ENCODE data around the gene COL12A1.
"Not testable (repeated sequence)": the region's sequence is repeated elsewhere in the genome, so short reads cannot be mapped to it uniquely, and the experiment has no call there.

The COL12A1 gene

DNA sequence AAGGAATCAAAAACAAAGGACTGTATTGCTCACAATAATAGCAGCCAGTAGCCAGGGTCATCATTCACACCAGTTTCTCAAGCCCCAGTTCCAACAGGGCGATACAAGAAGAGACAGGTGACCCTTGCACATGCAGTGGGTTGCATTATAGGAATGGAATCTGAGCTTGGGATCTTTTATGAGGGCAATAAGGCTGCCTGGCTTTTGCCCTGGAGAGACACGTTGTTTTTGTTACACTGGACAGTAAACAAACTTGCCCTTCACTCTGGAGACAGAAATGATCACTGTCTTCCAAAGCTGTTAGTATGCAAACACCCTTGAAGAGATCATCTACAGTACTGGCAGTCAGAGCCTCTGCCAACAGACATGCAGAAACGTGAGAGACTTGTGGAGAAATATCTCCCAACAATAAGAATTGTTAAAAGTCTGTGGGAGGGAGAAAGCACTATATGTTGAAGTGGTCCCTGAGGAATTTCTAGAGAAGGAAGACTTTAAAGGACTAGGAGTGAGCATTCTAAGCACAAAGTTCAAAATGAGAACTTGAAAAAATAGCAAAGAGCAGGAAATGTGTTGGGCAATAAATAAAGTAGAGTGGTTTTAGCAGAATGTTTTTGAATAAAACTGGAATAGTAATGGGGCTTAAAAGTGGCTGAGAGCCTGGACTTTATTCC, 6.2 kb upstream of the COL12A1 start:
- DNase-seq = no peak

DNA sequence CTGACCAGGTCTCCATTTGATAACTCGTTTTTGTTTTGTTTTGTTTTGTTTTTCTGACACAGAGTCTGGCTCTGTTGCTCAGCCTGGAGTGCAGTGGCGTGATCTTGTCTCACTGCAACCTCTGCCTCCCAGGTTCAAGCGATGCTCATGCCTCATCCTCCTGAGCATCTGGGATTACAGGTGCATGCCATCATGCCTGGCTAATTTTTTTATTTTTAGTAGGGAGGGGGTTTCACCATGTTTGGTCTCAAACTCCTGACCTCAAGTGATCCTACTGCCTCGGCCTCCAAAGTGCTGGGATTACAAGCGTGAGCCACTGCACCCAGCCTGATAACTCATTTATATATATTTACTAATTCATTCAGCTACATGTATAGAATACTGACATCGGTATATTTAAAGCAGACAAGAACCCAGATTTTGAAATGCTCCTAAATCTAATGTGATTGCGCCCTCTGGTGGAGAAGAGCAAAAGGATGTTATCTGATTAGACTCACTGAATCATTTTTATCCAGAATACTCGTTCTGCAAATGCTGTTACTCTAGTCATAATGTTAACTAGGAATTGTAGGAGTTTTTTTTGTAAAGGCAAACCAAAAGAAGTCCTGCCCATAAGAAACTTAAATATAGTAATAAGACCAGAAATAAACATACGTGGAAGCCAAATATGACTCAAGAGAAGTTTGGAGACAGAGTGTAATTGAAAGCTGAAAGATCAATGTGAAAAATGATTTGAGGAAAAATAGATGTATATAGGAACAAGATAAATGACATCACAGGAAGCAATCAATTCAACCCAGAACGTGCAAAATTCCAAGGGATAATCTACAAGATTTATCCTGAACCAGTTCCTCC, 5.3 kb upstream of the COL12A1 start:
- no peak for DNase-seq

DNA sequence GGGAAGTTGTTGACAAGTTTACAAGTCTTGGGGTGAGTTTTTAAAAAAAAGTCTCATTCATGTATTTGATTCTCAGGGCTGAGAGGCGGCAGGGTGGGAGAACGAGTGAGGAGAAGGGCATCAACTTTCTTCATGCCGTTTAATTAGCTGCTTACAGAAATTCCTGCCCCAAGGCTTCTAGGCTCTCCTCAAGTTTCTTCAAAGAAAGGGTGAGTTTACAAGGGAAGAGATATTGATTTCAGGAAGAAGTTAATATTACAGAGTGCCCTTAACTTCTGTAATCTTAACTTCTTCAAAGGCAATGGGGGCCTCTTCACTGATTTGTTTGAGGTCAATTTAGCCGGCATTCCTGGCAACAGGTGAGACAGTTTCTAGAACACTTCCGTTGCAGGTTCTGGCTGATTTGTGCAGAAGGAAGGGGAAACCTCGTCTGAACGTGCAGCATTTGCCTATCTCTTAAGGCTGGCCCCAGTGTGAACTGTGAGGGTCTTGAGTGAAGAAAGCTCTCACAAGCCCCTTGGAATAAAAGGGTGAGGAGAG, 3.4 kb upstream of the COL12A1 start:
- DNase-seq = no peak

GRCh38 chr6:75208298-75209183, 2.7 kb upstream of the COL12A1 start:
- DNase-seq = peak; percentile 74

DNA sequence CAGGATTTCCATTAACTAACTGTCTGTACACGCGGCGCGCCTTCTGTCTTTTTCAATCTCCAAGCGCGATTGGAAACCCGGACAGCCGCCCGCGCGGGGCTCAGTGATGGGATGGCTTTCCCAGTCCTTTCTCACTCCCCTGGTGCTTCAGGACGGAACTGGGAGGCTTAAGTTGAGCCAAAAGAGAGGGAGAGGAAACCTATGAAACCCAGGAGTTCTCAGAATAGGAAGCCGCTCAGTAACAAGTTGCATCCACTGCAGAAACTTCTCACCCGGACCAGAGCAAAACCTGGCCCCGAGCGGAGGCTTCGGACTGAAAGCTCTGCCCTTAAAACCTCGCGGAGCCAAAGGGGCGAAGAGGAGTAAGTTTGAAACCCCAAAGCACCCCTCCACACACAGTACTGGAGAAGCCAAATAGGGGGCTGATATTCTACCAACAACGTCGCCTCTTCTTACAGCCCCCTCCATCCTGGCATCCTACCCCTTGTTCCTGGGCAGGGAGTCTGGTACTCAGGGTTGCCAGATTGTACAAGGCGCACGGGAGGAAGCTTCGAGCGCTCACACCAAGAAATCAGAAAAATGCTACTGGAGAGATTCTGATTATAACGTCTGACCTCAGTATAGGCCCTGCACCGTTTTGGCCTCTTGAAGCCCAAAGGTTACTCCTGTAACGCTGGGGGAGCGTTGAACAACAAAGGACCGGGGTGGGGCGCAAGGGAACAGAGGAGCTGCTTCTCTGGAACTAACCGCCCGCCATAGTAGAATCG, 906 bp upstream of the COL12A1 start:
- DNase-seq = no peak

GRCh38 chr6:75204959-75205775, 686 bp downstream of the COL12A1 start:
- peak; percentile 84 for DNase-seq

GRCh38 chr6:75204217-75204958, 1.5 kb downstream of the COL12A1 start:
- peak; percentile 87 for DNase-seq

DNA sequence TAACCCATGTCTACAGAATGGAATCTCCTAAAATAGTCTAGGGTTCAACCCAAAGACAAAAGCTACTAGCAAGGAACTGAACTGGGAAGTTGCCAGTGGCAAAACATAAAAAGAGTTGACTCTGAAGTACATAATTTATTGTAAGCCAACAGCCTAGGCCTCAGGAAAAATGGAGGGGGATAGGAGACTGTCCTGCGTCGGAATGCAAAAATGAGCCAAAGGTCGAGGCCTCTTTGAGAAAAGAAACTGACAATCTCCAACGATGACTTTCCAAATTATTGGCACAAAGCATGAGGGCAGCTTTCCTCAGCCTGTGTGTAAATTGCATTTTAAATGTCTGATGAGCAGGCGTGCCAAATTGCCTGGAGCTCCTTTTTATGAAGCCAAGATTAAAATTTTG, 2.1 kb downstream of the COL12A1 start:
- no peak for DNase-seq

DNA sequence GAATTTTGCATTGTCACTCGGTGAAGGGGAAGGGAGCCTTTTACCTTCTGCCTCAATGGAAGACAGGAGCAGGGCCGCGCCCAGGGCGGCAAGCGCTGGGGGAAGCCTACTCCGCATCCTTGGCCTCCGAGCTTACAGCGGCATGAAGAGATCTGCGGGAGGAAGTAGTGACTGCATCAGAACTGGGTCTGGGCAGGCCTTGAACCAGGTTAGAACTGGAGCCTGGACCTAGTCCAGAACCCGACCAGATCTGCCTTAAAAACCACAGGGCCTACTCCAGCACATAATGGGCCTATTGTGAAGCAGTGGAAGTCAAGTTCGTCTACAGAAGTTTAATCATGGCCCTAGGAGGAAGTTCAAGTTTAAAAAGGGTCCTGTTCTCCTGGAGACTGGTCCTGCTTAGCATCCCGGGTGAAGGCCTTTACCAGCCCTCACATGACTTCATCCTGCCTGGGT, 3.1 kb downstream of the COL12A1 start:
- DNase-seq = no peak

DNA sequence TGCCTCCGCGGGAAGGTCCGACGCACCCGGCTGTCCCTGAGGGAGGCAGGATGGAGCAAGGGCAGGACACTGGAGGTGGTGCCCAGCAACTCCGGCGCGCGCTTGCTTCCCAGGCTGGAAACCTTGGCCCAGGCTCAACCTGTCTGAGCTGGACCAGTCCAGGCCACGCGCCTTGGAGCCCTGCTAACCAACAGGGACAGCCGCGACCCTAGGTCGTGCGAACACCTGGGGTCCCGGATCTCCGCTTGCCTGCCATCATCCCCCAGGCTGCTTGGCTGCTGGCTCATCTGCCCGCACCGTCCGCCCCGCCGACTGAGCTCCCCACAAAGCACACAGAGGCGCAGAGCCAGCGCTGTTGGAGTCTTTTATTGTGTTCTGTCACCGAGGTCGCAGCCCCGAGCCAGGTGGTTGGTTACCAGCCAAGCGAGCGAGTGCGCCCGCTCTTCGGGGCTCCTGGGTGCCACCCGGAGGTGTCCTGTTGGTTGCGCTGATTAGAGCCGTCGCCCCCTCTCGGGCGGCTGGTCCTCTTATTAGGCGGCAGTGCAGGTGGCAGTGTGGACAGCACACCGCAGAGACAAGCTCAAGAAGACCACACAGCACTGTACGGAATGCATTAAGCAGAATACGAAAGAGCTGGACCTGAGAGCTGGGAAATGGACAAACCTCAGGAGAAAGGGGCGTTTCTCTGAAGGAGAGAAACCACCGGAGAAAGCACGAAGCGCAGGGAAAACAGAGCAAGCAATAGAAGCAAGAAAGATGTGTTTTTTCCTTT, 3.8 kb downstream of the COL12A1 start:
- no peak for DNase-seq

GRCh38 chr6:75201021-75201420, 4.8 kb downstream of the COL12A1 start:
- DNase-seq = no peak

GRCh38 chr6:75199889-75200288, 6.0 kb downstream of the COL12A1 start:
- no peak for DNase-seq

DNA sequence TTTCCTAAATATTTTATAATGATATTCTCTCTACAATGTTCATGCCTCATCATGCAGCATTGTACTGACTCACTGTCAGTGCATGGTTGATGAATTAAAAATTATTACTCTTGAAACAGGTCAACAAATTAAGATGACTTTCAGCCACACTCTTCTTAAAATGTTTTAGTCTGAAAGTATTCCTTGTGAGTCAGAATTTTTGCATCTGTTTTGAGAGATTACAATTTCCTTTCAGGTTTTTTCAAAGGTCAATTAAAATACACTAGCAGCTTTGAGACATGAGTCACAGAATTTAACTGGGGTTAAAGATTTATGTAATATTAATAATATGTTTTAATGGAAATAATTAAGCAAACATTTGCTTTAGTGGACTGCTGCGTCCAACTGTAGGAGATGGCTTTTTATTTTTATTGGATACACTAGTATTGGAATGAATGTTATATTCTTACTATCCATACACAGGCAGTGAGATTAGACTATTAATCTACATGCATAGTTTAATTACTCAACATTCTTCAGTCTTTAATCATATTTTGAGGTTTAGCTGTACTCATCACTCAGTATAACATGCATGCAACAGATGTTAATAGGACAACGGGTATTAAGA, 9.7 kb downstream of the COL12A1 start:
- DNase-seq = peak; percentile 67

DNA sequence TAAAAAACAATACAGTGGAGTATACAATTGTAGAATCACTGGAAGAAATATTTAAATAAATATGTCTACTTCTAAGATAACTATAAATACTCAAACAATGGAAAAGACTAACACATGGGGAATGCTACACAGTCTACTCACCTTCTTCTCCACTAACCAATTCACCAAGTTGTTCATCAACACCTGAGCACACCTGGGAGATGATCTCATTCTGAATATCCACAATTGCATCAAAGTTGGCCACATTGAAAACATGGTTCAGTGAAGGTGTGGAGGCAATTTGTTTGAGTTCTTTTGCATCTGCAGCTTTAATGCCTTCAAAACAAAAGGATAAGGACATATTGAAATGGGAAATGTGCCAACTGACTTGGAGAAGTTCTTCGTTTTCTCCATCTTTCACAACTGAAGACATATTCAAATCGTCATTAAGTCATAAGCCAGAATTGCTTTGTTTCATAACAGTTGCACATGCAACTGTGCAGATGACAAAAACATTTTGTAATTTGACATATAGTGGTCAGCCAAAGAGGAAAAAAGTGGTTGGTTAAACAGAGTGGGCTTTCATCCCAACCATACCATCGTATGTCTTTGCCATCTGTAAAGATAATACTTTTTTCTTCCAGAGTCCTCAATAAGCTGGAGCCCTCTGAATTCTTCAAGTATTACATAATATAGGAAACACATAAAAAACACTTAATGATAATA, 17.5 kb downstream of the COL12A1 start:
- no peak for DNase-seq

DNA sequence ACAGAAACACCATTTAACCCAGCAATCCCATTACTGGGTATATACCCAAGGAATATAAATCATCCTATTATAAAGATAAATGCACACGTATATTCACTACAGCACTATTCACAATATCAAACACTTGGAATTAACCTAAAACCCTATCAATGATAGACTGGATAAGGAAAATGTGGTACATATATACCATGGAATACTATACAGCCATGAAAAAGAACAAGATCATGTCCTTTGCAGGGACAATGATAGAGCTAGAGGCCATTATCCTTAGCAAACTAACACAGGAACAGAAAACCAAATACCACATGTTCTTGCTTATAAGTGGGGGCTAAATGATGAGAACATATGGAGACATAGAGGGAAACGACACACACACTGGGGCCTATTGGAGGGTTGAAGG, 19.3 kb downstream of the COL12A1 start:
- DNase-seq = not testable (repeated sequence)

GRCh38 chr6:75183099-75183541, 22.7 kb downstream of the COL12A1 start:
- peak; percentile 36 for DNase-seq

DNA sequence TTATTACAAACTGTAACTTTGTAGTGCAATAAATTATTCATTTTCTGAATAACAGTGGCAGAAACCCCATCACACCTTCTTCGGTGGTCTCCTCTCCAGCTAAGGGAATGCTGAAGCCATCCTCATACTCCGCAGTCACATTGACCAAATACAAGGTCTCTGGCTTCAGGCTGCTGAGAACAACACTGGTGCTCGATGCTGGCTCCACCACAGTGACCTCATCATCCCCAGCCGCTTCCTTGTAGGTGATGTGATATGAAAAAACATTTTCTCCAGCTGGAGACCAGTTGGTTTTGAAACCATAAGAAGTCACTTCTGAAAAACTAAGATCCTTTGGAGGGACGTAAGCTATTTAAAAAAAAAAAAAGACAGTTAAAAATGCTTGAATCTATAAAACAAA, 25.0 kb downstream of the COL12A1 start:
- no peak for DNase-seq

GRCh38 chr6:75178757-75179156, 27.1 kb downstream of the COL12A1 start:
- no peak for DNase-seq
